Tibial nerve (tissue), 4 donors: ENCODE measurements around the gene DLX6.

Experiments used
- EP300 ChIP-seq, 2 donors: sonication (generic); formaldehyde crosslinking; IDR thresholded peaks; one replicate each; pipeline ENCODE4 v1.6.1; 2017; ENCODE audit warnings: antibody characterized with exemption in 2 of 2, mild to moderate bottlenecking in 1 of 2
- TF ChIP-seq, protein P1 (sequence below), 5 experiments: fragments of 200-600 bp in 3 of 5; fragments of 450-650 bp in 2 of 5; sonication (generic) in 3 of 5; IDR thresholded peaks; one replicate each; pipeline ENCODE4 v1.5.1; 2016 to 2019; ENCODE audit warnings: antibody characterized with exemption in 5 of 5, mild to moderate bottlenecking in 3 of 5, moderate library complexity in 2 of 5

DNA sequence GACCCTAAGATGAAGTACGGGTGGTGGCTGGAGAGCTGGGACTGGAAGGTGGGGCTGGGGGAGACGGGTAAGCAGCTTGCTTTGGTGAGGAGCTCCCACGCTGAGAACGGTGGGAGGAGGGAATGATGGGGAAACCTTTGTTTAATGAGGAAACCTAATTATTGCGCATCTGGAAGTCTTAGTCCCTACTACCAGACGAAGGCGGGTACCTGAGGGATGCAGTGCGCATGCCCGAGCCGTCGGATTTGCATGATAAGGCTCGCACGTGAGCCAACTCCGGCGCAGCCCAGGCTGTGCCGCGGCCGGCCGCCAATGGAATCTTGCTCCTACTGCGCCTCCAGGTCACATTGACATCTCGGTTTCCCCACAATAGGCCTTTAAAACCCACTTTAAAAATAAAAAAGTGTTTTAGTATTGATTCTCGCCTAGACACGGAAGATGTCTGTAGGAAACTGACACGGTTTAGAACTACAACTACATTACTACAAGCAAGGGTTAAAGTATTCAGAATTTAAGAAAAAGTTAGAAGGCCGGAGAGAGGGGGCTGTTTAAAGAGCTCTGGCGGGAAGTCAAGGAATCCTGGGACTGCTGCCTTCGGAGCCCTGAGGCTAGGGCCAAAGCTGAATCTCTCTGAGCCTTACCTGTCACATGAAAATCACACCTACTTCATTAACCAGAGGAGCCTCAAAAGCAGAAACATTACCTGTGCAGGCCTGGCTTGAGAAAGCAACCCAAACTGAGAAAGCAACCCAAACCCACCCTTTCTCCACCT, 12.1 kb upstream of the DLX6 start:
- TF ChIP-seq, protein P1, sequence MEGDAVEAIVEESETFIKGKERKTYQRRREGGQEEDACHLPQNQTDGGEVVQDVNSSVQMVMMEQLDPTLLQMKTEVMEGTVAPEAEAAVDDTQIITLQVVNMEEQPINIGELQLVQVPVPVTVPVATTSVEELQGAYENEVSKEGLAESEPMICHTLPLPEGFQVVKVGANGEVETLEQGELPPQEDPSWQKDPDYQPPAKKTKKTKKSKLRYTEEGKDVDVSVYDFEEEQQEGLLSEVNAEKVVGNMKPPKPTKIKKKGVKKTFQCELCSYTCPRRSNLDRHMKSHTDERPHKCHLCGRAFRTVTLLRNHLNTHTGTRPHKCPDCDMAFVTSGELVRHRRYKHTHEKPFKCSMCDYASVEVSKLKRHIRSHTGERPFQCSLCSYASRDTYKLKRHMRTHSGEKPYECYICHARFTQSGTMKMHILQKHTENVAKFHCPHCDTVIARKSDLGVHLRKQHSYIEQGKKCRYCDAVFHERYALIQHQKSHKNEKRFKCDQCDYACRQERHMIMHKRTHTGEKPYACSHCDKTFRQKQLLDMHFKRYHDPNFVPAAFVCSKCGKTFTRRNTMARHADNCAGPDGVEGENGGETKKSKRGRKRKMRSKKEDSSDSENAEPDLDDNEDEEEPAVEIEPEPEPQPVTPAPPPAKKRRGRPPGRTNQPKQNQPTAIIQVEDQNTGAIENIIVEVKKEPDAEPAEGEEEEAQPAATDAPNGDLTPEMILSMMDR (IDR thresholded peaks at IDR 0.05) = no peak
- no peak for TF ChIP-seq EP300 (IDR thresholded peaks at IDR 0.05)
